IPS-18a (cell line): Measurements from ENCODE around the gene ATP8B4.

Experiments used
- H3K27ac ChIP-seq: one replicate; pipeline ENCODE4 v1.5.1; 2013; ENCODE audit warnings: low read length
- H3K27me3 ChIP-seq: one replicate; pipeline ENCODE4 v1.6.1; 2013; ENCODE audit warnings: mild to moderate bottlenecking, low read length; ENCODE audit not compliant: control insufficient read depth, insufficient read depth
- H3K36me3 ChIP-seq: one replicate; pipeline ENCODE4 v1.6.1; 2013; ENCODE audit warnings: low read depth, low read length; ENCODE audit not compliant: control insufficient read depth
- H3K4me1 ChIP-seq: one replicate; pipeline ENCODE4 v1.6.1; 2013; ENCODE audit warnings: low read depth, low read length; ENCODE audit not compliant: control insufficient read depth
- H3K4me3 ChIP-seq: one replicate; pipeline ENCODE4 v1.5.1; 2013; ENCODE audit warnings: low read length
- H3K9ac ChIP-seq: one replicate; pipeline ENCODE4 v1.6.1; 2013; ENCODE audit warnings: mild to moderate bottlenecking, low read length, moderate library complexity
- H3K9me3 ChIP-seq: one replicate; pipeline ENCODE4 v1.6.1; 2013; ENCODE audit warnings: low read depth, low read length; ENCODE audit not compliant: control insufficient read depth

The ATP8B4 gene

GRCh38 chr15:50117431-50118027, 1.5 kb downstream of the ATP8B4 start:
- no peak overlapping the region for H3K4me3 ChIP-seq

GRCh38 chr15:50116477-50116876, 2.6 kb downstream of the ATP8B4 start:
- Histone ChIP-seq H3K36me3 (no peaks in the 10 kb centered on the region), H3K27ac (no peak overlapping the region), H3K4me3 (no peak overlapping the region), H3K27me3 (no peaks in the 10 kb centered on the region), H3K4me1 (peaks cover 7% of the 10 kb centered on the region), H3K9me3 (no peaks in the 10 kb centered on the region), H3K9ac (no peak overlapping the region)

More at GRCh38 chr15:50117431-50118027, 1.5 kb downstream of the ATP8B4 start:
- H3K27ac ChIP-seq, result no peak overlapping the region
- H3K9me3 ChIP-seq, result no peaks in the 10 kb centered on the region
- H3K27me3 ChIP-seq, result no peaks in the 10 kb centered on the region
- H3K4me1 ChIP-seq, result peaks cover 7% of the 10 kb centered on the region
- no peak overlapping the region for H3K9ac ChIP-seq
- no peaks in the 10 kb centered on the region for H3K36me3 ChIP-seq

GRCh38 chr15:50113992-50114780, 4.8 kb downstream of the ATP8B4 start:
- H3K9me3 ChIP-seq, result no peaks in the 10 kb centered on the region
- no peaks in the 10 kb centered on the region for H3K36me3 ChIP-seq
- no peak overlapping the region for H3K27ac ChIP-seq
- H3K9ac ChIP-seq, result no peak overlapping the region
- no peaks in the 10 kb centered on the region for H3K27me3 ChIP-seq
- peaks cover 4% of the 10 kb centered on the region for H3K4me1 ChIP-seq
- H3K4me3 ChIP-seq, result no peak overlapping the region

GRCh38 chr15:50113187-50113505, 5.9 kb downstream of the ATP8B4 start:
- Histone ChIP-seq H3K9ac (no peak overlapping the region), H3K9me3 (no peaks in the 10 kb centered on the region), H3K4me3 (no peak overlapping the region), H3K36me3 (no peaks in the 10 kb centered on the region), H3K4me1 (no peaks in the 10 kb centered on the region), H3K27me3 (no peaks in the 10 kb centered on the region), H3K27ac (no peak overlapping the region)

- Histone ChIP-seq H3K27me3 (no peaks in the 10 kb centered on the region), H3K36me3 (no peaks in the 10 kb centered on the region), H3K27ac (no peak overlapping the region), H3K9ac (no peak overlapping the region), H3K9me3 (no peaks in the 10 kb centered on the region), H3K4me1 (no peaks in the 10 kb centered on the region), H3K4me3 (no peak overlapping the region)
Measured at GRCh38 chr15:50112488-50113186, 6.4 kb downstream of the ATP8B4 start.

DNA sequence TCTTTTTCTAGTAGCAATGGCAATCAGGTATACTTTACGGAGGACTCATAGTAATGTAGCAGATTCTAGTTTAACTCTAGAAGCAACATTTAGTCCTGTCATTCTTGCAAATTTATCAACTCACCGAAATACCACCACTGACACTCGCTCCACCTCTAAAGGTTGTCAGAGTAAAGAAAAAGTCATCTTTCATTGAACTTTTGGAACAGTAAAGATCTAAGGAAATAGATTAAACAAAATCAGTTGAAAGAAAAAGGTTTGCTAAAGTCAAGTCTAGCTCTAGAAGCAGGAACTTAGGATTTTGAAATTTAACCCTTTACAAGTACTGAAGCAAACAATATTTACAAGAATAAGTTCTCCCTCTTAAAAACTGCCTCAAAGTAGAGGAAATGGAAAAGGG, 8.7 kb downstream of the ATP8B4 start:
- Histone ChIP-seq H3K9me3 (no peaks in the 10 kb centered on the region), H3K9ac (no peak overlapping the region), H3K36me3 (no peaks in the 10 kb centered on the region), H3K27me3 (no peaks in the 10 kb centered on the region), H3K4me3 (no peak overlapping the region), H3K4me1 (no peaks in the 10 kb centered on the region), H3K27ac (no peak overlapping the region)

DNA sequence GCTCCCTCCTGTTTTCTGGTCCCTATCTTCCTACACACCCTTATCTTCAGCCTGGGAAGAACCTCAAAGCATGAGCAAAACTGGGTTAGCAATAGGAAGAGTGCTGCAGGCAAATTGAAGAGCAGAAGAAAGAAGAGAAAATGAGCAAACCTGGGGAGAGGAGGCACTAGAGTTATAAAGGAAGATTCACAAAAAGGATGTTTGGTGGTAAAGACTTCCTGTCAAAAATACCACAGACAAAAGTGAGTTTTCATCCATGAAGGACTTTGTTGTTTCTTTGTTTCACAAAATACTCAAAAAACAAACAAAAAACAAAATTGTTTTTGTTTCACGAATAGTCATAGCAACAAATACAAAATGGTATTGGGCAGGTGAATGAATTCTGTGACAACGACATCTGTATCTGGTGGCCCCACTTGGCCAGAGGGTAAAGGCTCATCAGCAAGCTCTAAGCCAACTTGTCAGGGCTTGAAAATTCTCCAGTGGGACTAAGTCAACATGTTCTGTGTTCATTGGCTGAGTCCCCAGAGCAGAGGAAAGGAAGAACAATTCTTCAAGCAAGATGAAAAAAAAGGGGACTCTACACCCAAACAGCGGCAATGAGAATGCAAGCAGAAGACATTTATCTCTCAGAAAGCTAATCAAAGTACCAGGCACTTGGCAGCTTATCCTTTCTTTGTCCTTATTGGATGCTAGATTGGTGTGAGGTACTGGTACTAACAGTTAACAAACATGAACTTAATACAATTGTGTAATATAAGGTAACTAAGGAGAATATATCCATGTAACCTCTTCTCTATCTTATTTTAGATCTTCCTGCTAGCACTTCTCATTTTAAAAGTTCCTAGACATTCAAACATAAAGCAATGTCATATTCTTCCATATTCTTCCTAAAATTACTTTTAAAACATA, 9.7 kb downstream of the ATP8B4 start:
- H3K27me3 ChIP-seq, result no peaks in the 10 kb centered on the region
- no peak overlapping the region for H3K4me3 ChIP-seq

DNA sequence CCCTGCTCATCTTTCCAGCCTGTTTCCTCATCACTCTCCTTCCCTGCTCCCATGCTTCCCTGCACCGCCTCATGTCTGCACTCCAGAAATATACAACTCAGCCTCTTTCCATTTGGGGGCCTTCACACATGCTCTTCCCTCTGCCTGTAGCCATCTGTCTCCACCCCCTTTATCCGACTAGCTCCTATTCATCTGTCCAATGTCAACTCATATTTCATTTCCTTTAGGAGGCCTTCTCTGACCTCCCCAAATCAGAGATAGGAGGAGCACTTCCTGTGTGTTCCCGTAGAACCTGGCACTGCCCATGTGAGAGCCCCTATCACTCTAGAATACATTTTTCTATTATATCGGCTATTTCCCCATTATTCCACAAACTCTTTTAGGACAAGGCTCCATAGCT, 10.6 kb downstream of the ATP8B4 start:
- Histone ChIP-seq H3K4me3 (no peak overlapping the region), H3K27me3 (no peaks in the 10 kb centered on the region), H3K9ac (no peak overlapping the region), H3K9me3 (no peaks in the 10 kb centered on the region), H3K27ac (no peak overlapping the region), H3K4me1 (no peaks in the 10 kb centered on the region), H3K36me3 (no peaks in the 10 kb centered on the region)

More for the DNA sequence above, 9.7 kb downstream of the ATP8B4 start:
- no peak overlapping the region for H3K9ac ChIP-seq
- no peaks in the 10 kb centered on the region for H3K9me3 ChIP-seq
- H3K36me3 ChIP-seq, result no peaks in the 10 kb centered on the region
- H3K27ac ChIP-seq, result no peak overlapping the region
- no peaks in the 10 kb centered on the region for H3K4me1 ChIP-seq

DNA sequence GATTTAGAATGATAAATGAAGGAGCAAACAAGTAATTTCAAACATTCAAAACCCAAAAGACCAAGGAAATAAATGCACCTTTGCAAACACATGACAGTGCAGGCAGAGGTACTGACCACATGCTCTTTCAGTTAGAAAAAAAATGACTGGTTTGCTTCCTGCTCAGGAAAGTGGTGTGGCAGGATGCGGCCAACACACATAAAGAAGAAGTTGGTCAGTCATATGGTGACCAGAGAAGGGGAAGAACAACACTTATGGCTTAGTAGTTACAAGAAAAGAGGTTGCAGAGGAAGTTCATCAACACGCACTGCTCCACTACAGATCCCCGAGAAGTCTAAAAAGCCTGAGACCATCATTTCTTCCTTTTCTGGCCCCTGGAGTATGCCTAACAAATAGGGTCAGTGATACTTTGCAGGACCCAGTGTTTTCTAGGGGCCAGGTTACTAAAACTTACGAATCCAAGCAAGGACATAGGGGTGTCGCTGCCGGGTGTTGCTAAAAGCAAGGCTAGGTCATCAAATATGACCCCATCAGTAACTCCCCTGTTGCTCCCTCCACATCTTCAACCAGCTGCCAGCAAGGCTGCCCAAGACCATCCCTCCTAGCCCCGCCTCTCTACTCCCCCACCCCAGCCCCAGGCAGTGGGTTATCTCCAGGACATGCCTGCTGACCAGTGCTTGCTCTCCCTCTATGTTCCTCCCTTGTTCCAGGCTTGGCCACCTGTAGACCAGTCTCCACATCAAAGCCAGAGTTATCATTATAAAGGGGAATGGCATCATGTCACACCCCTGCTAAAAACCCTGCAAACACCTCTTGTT, 11.2 kb downstream of the ATP8B4 start:
- Histone ChIP-seq H3K4me1 (no peaks in the 10 kb centered on the region), H3K27me3 (no peaks in the 10 kb centered on the region), H3K27ac (no peak overlapping the region), H3K9me3 (no peaks in the 10 kb centered on the region), H3K36me3 (no peaks in the 10 kb centered on the region), H3K9ac (no peak overlapping the region), H3K4me3 (no peak overlapping the region)

DNA sequence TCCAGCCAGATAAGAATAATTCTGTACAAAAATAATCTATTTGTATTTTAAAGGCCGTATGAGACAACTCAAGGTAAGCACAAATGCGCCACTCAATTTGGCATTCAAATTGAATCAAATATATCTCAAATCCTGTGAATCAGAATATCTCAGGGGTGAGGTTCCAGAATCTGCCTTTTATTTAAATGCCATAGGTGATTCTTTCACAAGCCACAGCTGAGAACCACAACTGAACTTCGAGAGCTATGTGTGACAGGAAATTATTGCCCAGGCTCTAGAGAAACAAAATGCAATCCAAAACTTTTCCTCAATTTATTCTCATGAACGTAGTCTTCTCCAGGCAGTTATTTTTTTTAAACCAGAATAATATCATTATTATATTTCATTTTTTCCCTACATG, 11.9 kb downstream of the ATP8B4 start:
- H3K4me1 ChIP-seq, result no peaks in the 10 kb centered on the region
- H3K9ac ChIP-seq, result no peak overlapping the region
- no peaks in the 10 kb centered on the region for H3K27me3 ChIP-seq
- no peaks in the 10 kb centered on the region for H3K36me3 ChIP-seq
- no peaks in the 10 kb centered on the region for H3K9me3 ChIP-seq
- H3K27ac ChIP-seq, result no peak overlapping the region
- H3K4me3 ChIP-seq, result no peak overlapping the region
